ENCODE measurements around the gene EHBP1L1.

The EHBP1L1 gene

DNA sequence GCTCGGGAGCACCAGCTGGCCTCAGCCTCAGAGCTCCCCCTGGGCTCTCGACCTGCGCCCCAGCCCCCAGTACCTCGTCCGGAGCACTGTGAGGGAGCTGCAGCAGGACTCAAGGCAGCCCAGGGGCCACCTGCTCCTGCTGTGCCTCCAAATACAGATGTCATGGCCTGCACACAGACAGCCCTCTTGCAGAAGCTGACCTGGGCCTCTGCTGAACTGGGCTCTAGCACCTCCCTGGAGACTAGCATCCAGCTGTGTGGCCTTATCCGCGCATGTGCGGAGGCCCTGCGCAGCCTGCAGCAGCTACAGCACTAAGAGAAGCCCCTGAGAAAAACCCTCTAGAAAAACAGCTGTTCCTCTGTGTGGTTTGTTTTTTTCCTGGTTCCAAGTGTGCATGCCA, 4.4 kb upstream of the EHBP1L1 start:
- no peak for DNase-seq (ENCODE audit: low read depth)
- TF ChIP-seq, protein P1, sequence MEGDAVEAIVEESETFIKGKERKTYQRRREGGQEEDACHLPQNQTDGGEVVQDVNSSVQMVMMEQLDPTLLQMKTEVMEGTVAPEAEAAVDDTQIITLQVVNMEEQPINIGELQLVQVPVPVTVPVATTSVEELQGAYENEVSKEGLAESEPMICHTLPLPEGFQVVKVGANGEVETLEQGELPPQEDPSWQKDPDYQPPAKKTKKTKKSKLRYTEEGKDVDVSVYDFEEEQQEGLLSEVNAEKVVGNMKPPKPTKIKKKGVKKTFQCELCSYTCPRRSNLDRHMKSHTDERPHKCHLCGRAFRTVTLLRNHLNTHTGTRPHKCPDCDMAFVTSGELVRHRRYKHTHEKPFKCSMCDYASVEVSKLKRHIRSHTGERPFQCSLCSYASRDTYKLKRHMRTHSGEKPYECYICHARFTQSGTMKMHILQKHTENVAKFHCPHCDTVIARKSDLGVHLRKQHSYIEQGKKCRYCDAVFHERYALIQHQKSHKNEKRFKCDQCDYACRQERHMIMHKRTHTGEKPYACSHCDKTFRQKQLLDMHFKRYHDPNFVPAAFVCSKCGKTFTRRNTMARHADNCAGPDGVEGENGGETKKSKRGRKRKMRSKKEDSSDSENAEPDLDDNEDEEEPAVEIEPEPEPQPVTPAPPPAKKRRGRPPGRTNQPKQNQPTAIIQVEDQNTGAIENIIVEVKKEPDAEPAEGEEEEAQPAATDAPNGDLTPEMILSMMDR (IDR thresholded peaks at IDR 0.05; ENCODE audit: low read depth, low read length, missing control alignments): no peak
- H3K4me3 ChIP-seq (ENCODE audit: low read depth, low read length): peak overlapping the region; percentile 92

DNA sequence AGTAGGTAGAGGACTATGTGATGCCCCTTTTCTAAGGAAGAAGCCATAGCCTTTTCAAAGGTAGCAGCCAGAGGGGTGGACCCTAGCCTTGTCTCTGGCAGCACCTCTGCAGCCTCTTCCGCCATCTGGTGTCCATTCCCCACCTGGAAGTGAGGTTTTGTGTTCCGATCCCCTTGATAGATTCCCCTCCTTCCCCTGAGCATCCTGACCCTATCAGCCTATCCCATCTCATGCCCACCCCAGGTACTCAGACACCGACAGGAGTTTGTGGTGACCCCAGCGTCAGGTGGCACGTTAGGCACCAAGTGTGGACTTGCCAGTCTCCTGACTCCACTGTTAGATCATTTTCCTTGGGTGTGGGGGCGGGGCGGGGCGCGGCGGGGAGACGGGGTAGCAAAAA, 3.9 kb upstream of the EHBP1L1 start:
- TF ChIP-seq, protein P1 (IDR thresholded peaks at IDR 0.05; ENCODE audit: low read depth, low read length, missing control alignments): peak; percentile 36
- no peak for DNase-seq (ENCODE audit: low read depth)
- peak overlapping the region; percentile 92 for H3K4me3 ChIP-seq (ENCODE audit: low read depth, low read length)

GRCh38 chr11:65572356-65573051, 3.3 kb upstream of the EHBP1L1 start, which contains the start of gene FAM89B:
FAM89B (plus strand) TSS chr11:65572538; CDS start chr11:65572670, 132 bp downstream.
- H3K4me3 ChIP-seq (ENCODE audit: low read depth, low read length): peak within 1 kb of the TSS; percentile 92
- no peak for DNase-seq (ENCODE audit: low read depth)
- TF ChIP-seq, protein P1 (IDR thresholded peaks at IDR 0.05; ENCODE audit: low read depth, low read length, missing control alignments): no peak

- TF ChIP-seq, protein P1 (IDR thresholded peaks at IDR 0.05; ENCODE audit: low read depth, low read length, missing control alignments): no peak
- no peak for DNase-seq (ENCODE audit: low read depth)
- peak overlapping the region; percentile 92 for H3K4me3 ChIP-seq (ENCODE audit: low read depth, low read length)
These were observed 2.3 kb upstream of the EHBP1L1 start for GRCh38 chr11:65573391-65574079.

- peak overlapping the region; percentile 92 for H3K4me3 ChIP-seq (ENCODE audit: low read depth, low read length)
- peak; percentile 87 for DNase-seq (ENCODE audit: low read depth)
- TF ChIP-seq, protein P1 (IDR thresholded peaks at IDR 0.05; ENCODE audit: low read depth, low read length, missing control alignments): peak; percentile 71
These were observed 1.6 kb upstream of the EHBP1L1 start for GRCh38 chr11:65574109-65574810.

GRCh38 chr11:65574811-65575567, 864 bp upstream of the EHBP1L1 start:
- peak overlapping the region; percentile 90 for H3K4me3 ChIP-seq (ENCODE audit: low read depth, low read length)
- DNase-seq (ENCODE audit: low read depth): no peak
- TF ChIP-seq, protein P1 (IDR thresholded peaks at IDR 0.05; ENCODE audit: low read depth, low read length, missing control alignments): no peak

Measured in GM12864 (cell line).